ENCODE measurements around the gene AATF. TPM values are rescaled to one million over a fixed set of nuclear protein-coding genes. Genes with fewer than 3 reads are reported as not detected.

The AATF gene
- total RNA-seq, 1 donor from 2014 or later: 54.0 TPM

DNA sequence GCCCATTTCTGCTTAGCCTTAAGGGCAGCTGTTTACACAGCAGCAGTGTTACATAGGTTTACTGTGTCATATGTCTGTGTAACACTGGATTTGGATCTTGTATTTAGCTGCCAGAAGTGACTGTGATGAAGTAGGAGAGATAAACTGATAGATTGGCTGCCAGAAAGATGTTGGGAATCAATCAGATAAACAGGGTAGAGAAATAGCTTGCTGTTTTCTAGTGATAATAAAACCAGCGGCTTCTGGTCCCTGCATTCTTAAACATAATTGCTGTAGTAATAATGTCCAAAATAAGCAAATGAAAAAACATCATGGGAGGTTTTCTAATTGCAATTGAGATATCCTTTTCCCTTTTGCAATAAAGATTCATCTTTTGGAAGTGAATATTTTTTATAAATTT, 68.7 kb downstream of the AATF start:
- Histone ChIP-seq H3K27me3 (ENCODE audit: control insufficient read depth, insufficient read depth, low read length) (no peaks in the 10 kb centered on the region), H3K36me3 (ENCODE audit: control insufficient read depth, insufficient read depth, low read length) (no peaks in the 10 kb centered on the region), H3K4me3 (ENCODE audit: low read depth, low read length) (no peak overlapping the region)
- DNase-seq (ENCODE audit: low read depth) (no peak), FAIRE-seq (no peak)
- TF ChIP-seq, protein P1, sequence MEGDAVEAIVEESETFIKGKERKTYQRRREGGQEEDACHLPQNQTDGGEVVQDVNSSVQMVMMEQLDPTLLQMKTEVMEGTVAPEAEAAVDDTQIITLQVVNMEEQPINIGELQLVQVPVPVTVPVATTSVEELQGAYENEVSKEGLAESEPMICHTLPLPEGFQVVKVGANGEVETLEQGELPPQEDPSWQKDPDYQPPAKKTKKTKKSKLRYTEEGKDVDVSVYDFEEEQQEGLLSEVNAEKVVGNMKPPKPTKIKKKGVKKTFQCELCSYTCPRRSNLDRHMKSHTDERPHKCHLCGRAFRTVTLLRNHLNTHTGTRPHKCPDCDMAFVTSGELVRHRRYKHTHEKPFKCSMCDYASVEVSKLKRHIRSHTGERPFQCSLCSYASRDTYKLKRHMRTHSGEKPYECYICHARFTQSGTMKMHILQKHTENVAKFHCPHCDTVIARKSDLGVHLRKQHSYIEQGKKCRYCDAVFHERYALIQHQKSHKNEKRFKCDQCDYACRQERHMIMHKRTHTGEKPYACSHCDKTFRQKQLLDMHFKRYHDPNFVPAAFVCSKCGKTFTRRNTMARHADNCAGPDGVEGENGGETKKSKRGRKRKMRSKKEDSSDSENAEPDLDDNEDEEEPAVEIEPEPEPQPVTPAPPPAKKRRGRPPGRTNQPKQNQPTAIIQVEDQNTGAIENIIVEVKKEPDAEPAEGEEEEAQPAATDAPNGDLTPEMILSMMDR (IDR thresholded peaks at IDR 0.05; ENCODE audit: insufficient read depth, low read length, severe bottlenecking): no peak

DNA sequence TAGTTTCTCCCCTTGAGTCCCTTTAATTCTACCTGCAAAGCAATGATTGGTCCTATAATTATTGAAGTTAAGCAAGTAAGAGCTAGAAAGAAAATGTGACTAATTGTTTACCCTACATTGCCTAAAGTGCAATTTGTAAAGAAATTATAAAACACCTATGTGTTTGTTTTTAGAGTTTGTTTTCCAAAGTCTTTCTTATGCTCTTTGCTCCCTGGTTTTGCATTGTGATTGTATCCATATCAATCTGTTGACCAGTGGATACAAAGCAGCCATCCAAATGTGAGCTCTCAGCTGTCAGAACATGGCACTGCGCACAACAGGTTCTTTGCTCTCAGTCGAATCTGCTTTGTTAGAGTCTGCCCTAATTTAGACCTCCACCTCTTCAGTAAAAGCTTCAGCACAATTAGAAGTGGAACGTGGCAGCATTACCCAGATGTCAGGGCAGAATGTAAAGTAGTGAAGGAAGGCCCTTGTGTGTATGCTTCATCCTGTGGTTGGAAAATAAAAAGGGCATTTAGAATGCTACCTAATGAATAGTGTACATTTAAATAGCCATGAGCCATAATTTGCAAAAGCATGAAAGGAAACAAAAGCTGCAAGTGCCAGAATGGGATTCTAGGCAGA, 70.5 kb downstream of the AATF start:
- Histone ChIP-seq H3K27me3 (ENCODE audit: control insufficient read depth, insufficient read depth, low read length) (no peaks in the 10 kb centered on the region), H3K4me3 (ENCODE audit: low read depth, low read length) (no peak overlapping the region), H3K36me3 (ENCODE audit: control insufficient read depth, insufficient read depth, low read length) (peaks cover 2% of the 10 kb centered on the region)
- TF ChIP-seq, protein P1 (IDR thresholded peaks at IDR 0.05; ENCODE audit: insufficient read depth, low read length, severe bottlenecking): no peak
- DNase-seq (ENCODE audit: low read depth) (no peak), FAIRE-seq (no peak)

DNA sequence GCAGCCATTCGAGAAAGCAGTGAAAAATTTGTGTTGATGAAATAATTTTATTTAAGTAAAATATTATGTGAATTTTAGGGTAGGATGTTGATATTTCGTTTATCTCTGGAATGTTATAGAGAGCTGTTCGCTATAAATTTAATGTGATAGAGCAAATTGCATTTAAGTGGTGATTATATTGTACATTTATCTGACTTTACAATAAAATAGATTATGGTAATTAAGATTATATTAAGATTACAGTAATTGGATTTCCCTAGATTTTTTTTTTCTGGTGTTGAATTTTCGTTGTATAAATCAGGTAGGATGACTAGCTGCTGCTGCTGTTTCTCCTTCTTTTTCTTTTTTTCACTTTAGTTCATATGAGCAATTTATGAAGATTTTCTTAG, 71.0 kb downstream of the AATF start:
- DNase-seq (ENCODE audit: low read depth) (no peak), FAIRE-seq (no peak)
- H3K4me3 ChIP-seq (ENCODE audit: low read depth, low read length): no peak overlapping the region
- TF ChIP-seq, protein P1 (IDR thresholded peaks at IDR 0.05; ENCODE audit: insufficient read depth, low read length, severe bottlenecking): no peak
- H3K27me3 ChIP-seq (ENCODE audit: control insufficient read depth, insufficient read depth, low read length): no peaks in the 10 kb centered on the region
- peaks cover 2% of the 10 kb centered on the region for H3K36me3 ChIP-seq (ENCODE audit: control insufficient read depth, insufficient read depth, low read length)

DNA sequence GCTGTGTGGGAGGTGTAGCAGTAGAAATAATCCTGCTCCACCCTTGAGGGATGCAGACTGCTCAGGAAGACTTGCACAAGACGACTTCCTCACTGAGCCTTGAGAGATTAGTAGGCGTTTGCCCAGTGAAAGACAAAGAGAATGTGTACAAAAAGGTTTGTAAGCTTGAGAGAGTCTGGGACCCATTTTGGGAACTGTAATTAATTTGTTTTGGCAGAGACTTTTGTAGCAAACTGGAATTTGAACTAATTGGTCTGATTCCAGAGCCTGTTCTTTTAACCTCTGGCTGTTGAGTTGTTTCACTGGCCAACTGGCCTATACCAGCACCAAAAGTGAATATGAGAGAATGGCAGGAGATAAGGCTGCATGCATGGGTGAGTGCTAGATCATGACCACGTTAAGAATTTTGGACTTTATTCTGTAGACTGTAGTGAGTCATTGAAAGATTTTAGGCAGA, 75.5 kb downstream of the AATF start:
- H3K36me3 ChIP-seq (ENCODE audit: control insufficient read depth, insufficient read depth, low read length): peaks cover 2% of the 10 kb centered on the region
- H3K4me3 ChIP-seq (ENCODE audit: low read depth, low read length): no peak overlapping the region
- TF ChIP-seq, protein P1 (IDR thresholded peaks at IDR 0.05; ENCODE audit: insufficient read depth, low read length, severe bottlenecking): no peak
- FAIRE-seq: no peak
- DNase-seq (ENCODE audit: low read depth): no peak
- no peaks in the 10 kb centered on the region for H3K27me3 ChIP-seq (ENCODE audit: control insufficient read depth, insufficient read depth, low read length)

DNA sequence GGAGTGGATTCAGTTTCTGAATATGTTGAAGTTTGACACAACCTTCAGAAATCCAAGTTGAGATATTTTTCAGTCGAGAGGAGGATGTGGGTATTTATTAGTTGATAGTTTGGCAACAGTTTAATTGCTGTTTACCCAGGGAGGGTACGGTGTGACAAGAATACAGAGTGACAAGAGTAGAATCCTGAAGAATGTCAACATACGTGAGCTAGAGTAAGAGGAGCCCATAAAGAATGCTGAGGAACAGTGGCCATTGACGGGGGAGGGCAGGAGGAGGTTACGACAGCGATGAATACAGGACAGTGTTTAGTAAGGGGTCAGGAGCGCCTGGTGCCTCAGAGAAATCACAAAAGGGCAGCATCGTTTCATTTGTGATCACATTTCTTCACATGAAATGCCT, 76.5 kb downstream of the AATF start:
- H3K4me3 ChIP-seq (ENCODE audit: low read depth, low read length): no peak overlapping the region
- H3K36me3 ChIP-seq (ENCODE audit: control insufficient read depth, insufficient read depth, low read length): peaks cover 2% of the 10 kb centered on the region
- FAIRE-seq (no peak), DNase-seq (ENCODE audit: low read depth) (no peak)
- no peaks in the 10 kb centered on the region for H3K27me3 ChIP-seq (ENCODE audit: control insufficient read depth, insufficient read depth, low read length)
- TF ChIP-seq, protein P1 (IDR thresholded peaks at IDR 0.05; ENCODE audit: insufficient read depth, low read length, severe bottlenecking): no peak

All from bronchial epithelial cell (primary cell).